ENCODE measurements around the gene AUTS2.
A peak's percentile ranks its signal among the peaks of the same experiment; 100 is the strongest.

The AUTS2 gene

DNA sequence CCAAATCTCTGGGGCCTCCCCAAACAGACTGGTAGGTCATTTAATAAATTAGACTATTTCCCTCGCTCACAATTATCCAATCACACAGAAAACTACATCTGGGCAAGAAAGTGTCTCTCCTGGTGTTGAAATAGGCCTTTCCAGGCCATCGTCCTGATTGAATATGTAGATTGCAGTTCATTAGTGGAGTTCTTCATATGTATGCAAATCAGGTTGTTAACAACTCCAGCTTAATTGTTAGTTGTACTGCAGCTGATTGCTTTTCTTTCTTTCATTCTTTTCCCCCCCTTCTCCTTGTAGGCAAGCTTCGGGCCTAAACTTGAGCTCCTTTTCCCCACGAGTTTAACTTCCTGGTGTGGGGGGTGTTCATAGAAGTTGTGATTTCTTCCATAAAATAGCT is 1174.6 kb downstream of the AUTS2 start:
- TF ChIP-seq CTCF (IDR thresholded peaks at IDR 0.05; ENCODE audit: low read depth, low read length, missing control alignments), result no peak
- in situ Hi-C loops (cut with HindIII; ENCODE audit: low sequenced_read_pairs), result no loop called here

DNA sequence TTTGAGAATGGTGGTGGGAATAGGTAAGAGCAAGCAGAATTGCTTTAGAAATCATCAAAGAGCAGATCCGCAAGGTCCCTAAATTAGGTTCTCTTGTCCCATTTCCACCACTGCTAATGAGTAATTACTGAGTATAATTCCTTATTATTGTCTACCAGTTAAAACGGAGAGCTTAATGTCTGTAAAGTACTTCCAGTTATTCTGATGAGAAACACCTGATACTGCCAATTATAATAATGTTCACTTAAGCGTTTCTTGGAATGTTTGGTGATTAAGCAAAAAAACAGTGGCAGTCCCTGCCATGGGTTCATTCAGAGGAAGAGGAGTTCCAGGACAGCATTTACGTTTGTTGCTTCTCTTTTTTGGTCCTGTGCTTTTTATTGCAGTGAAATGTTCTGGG is 1175.1 kb downstream of the AUTS2 start:
- no peak for DNase-seq (ENCODE audit: low read depth)
- no peak for TF ChIP-seq CTCF (IDR thresholded peaks at IDR 0.05; ENCODE audit: low read depth, low read length, missing control alignments)
- H3K4me3 ChIP-seq (ENCODE audit: low read depth, low read length), result no peak overlapping the region
- in situ Hi-C loops (cut with HindIII; ENCODE audit: low sequenced_read_pairs), result no loop called here

More for the DNA sequence above, 1174.6 kb downstream of the AUTS2 start:
- no peak for DNase-seq (ENCODE audit: low read depth)
- H3K4me3 ChIP-seq (ENCODE audit: low read depth, low read length), result no peak overlapping the region

- no peak overlapping the region for H3K4me3 ChIP-seq (ENCODE audit: low read depth, low read length)
- no peak for TF ChIP-seq CTCF (IDR thresholded peaks at IDR 0.05; ENCODE audit: low read depth, low read length, missing control alignments)
- in situ Hi-C loops (cut with HindIII; ENCODE audit: low sequenced_read_pairs), result no loop called here
- no peak for DNase-seq (ENCODE audit: low read depth)
Measured at GRCh38 chr7:70774950-70775527, 1176.8 kb downstream of the AUTS2 start.

DNA sequence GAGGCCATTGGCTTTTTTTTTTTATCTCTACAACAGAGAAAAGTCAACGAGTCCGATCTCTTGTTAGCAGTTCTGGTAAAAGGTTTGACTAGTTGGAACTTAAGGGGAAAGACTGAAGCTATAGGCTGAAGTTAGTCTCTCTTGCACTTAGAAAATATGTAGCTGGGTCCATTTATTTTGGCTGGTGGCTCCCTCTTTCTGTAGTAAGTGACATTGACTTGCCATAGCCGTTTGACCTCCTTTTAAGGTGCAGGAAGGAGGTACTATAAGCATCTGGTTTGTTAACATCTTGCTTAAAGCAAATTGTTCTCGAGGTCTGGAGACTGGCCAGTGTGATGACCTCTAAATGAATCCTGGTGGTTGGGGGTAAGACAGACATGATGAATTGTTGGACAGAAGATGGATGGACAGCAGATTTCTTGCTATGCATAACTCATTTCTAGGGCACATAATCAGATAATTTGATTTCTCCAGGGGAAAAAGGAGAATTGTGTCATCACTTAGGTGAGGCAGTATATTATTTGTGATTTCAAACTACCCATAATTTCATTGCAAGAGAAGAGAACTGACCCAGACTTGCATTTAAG is 1177.4 kb downstream of the AUTS2 start:
- in situ Hi-C loops (cut with HindIII; ENCODE audit: low sequenced_read_pairs), result no loop called here
- DNase-seq (ENCODE audit: low read depth), result no peak
- H3K4me3 ChIP-seq (ENCODE audit: low read depth, low read length), result no peak overlapping the region
- TF ChIP-seq CTCF (IDR thresholded peaks at IDR 0.05; ENCODE audit: low read depth, low read length, missing control alignments), result peak; percentile 28

DNA sequence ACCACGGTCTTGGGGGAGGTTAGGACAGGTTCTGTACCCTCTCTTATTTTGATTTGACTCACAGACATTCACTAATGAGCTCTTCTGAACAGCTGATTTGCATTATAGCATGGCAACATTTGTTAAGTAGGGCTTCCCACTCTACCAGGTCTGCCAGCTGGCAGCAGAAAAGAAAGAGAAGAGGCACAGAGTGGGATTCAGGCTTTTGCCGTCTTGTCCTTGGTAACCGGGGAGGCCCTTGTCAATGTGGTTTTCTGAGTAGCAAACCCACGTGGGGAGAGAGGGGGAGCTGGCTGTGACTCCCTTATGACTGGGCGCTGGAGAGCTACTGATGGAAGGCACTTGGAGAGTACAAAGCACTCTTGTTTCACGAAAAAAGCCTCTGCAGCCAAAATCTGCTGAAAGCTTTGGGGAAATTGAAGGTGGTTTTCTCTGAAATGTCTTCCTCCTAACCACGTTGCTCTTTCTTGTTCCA is 1178.4 kb downstream of the AUTS2 start:
- TF ChIP-seq CTCF (IDR thresholded peaks at IDR 0.05; ENCODE audit: low read depth, low read length, missing control alignments), result no peak
- no peak overlapping the region for H3K4me3 ChIP-seq (ENCODE audit: low read depth, low read length)
- peak; percentile 57 for DNase-seq (ENCODE audit: low read depth)
- in situ Hi-C loops (cut with HindIII; ENCODE audit: low sequenced_read_pairs), result no loop called here

DNA sequence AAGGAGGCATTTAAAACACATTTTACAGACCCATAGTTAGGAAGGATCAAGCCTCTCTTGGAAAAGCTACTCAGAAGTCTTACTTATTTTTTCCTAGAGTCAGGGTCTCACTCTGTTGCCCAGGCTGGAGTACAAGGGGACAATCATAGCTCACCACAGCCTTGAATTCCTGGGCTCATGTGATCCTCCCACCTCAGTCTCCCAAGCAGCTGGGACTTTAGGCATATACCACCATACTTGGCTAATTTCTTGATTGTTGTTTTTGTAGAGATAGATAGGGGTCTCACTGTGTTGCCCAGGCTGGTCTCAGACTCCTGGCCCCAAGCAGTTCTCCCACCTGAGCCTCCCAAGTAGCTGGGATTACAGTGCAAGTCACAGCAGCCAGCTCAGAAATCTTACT is 1179.0 kb downstream of the AUTS2 start:
- no peak for TF ChIP-seq CTCF (IDR thresholded peaks at IDR 0.05; ENCODE audit: low read depth, low read length, missing control alignments)
- in situ Hi-C loops (cut with HindIII; ENCODE audit: low sequenced_read_pairs), result no loop called here

More for the DNA sequence above, 1179.0 kb downstream of the AUTS2 start:
- DNase-seq (ENCODE audit: low read depth), result no peak
- H3K4me3 ChIP-seq (ENCODE audit: low read depth, low read length), result no peak overlapping the region
